NCI-H345 treated with DMSO at 0.1 percent for 48 hours (cell line): Measurements from ENCODE around the gene MEGF8.
"Not testable (repeated sequence)": the region's sequence is repeated elsewhere in the genome, so short reads cannot be mapped to it uniquely, and the experiment has no call there.

Source experiments
- DNase-seq: peaks from one replicate; lab custom pipeline; 2025; ENCODE audit not compliant: unreplicated experiment; lab: John Stamatoyannopoulos, UW

MEGF8 gene

DNA sequence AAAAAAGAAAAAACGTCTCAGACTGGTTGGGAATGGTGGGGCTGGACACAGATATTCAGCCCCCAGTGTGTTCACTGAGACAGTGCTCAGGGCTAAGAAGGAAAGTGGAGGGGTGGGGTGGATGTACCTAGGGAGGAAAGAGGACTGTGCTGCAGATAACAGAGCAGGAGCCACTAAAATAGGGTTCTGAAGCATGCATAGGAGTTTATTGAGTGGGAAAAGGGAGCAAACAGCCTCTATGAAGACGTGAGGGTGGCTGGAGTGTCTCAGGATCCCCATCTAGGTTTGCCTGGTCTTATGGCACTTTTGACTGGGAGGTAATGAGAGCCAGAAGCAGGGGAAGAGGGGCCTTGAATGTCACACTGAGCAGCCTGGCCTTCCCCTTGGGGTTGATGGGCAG, 3.4 kb downstream of the MEGF8 start:
- DNase-seq, result no peak

DNA sequence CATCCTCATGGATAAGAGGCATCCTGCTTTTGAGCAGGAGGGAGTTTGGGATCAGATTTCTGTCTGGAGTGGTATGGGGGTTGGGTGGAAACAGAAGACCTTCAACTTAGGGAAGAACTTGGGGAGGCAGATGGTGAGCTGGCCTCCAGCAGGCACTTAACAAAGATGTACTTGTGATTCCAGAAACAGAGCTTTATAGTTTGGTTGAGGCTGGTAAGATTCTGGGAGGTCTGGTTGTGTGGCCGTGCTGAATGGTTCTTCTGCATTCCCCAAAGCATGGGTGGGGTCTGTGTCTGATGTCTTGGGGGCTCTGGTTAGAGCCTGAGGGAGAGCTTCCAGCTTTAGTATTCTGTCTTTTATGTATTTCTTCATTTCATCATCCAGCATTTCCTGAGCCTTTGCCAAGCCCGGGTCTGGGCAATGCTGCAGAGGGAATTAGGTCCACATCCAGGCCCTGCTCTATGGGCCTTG, 4.8 kb downstream of the MEGF8 start:
- no peak for DNase-seq

DNA sequence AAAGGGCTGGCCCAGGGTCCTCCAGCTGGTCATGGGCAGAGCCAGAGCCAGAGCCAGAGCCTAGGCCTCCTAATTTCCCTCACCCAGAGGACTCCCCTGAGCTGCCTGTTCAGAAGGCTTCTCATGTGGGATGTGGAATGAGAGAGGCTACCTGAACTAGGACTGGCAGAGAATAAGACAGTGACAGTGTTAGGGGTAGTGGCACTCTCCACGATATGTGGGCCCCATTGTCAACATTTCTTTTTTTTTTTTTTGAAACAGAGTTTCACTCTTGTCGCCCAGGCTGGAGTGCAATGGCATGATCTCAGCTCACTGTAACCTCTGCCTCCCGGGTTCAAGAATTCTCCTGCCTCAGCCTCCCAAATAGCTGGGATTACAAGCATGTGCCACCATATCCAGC, 5.9 kb downstream of the MEGF8 start:
- not testable (repeated sequence) for DNase-seq

DNA sequence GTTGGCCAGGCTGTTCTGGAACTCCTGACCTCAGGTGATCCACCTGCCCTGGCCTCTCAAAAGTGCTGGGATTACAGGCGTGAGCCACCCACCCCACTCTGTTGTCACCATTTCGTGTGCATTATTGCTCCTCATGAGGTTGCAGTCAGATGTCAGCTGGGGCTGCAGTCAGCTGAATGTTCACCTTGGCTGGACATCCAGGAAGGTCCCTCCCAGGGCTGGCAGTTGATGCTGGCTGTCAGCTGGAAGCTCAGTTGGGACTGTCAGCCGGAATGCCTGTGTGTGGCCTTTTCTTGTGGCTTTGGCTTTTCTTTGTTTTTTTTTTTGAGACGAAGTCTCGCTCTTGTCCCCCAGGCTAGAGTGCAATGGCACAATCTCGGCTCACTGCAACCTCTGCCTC, 6.6 kb downstream of the MEGF8 start:
- no peak for DNase-seq

DNA sequence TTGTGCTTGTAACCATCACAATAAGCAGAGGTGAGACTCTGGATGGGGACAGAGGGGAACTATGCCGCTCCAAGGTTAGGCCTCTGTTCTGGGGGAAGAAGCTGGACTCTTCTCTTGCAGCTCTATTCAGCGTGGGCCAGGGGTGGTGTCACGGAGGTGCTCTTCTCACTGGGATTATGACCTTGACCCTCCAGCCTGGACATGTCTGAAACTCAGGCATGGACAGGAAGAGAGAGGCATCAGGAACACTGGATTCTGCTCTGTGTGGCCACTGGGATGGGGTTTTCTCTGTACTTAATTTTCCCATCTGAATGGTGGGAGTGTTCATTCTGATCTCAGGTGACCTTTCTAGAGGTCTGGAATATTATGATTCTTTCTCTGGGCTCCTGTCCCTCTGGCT, 7.6 kb downstream of the MEGF8 start:
- no peak for DNase-seq

DNA sequence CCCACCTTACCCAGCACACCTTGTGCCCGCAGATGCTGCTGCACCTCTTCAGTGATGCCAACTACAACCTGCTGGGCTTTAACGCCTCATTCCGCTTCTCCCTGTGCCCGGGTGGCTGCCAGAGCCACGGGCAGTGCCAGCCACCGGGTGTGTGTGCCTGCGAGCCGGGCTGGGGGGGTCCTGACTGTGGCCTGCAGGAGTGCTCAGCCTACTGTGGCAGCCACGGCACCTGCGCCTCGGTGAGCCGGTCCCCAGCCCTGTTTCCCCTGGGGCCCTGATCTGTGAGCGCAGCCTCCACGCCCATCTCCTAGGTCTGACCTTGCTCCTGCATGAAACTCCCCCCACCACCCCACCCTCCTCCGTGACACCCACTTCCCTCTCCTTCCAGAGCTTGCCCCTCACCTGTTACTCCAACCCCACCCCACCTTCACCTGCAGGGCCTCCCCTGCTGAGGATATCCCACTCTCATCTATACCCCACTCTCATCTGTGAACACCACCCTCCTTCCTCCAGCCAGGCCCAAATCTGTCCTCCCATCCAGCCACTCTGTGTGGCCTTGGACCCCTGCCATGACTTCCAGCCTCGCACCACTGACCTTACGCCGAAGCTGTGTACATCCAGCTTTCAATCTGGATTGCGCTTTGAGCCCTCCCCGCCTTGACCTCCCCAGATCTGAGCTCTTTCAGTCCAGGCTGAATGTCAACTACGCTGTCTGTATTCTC, 8.7 kb downstream of the MEGF8 start:
- no peak for DNase-seq

DNA sequence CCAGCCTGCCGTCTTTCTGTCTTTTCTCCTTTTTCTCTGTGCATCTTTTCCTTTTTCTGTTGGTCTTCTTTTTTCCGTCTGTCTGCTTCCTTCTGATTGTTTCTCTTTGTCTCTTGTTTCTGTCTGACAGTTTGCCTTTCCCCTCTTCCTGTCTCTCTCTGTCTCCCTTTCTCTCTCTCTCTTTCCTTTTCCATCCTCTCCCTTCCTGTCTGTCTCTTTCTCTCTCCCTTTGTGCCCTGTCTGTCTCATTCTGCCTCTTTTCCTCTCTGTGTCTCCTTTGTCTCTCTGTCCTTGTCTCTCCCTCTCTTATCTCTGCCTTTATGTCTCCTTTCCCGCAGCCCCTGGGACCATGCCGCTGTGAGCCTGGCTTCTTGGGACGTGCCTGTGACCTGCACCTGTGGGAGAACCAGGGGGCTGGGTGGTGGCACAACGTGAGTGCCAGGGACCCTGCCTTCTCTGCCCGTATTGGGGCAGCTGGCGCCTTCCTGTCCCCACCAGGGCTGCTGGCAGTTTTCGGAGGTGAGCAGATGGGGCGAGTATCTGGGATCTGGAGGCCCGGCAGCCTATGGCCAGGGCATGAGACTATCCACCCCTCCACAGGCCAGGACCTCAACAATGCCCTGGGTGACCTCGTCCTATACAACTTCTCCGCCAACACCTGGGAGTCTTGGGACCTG, 9.4 kb downstream of the MEGF8 start:
- no peak for DNase-seq

DNA sequence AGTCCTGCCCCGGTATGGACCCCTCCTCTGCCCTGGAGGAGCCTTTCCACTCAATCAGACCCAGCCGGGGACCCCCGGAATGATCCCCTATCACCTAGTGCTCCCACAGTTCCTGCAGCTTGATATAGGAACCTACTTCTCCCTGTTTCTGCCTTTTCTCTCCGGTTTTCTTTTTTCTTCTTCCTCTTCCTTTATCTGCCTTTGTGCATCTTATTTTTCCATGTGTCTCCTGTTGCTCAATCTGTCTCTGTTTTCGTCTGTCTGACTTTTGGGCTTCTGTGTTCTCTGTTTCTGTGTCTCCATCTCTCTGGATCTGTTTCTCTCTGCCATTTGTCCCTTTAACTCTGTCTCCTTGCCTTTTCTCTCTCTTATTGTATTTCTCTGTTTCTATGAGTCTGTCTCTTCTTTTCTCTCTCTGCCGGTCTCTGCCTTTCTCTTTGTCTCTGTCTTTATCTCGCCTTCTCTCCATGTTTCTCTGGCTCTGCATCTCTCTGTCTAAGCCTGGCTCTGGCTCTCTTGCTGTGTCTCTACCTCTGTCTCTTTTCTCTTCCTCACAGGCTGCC, 10.0 kb downstream of the MEGF8 start:
- DNase-seq, result no peak

DNA sequence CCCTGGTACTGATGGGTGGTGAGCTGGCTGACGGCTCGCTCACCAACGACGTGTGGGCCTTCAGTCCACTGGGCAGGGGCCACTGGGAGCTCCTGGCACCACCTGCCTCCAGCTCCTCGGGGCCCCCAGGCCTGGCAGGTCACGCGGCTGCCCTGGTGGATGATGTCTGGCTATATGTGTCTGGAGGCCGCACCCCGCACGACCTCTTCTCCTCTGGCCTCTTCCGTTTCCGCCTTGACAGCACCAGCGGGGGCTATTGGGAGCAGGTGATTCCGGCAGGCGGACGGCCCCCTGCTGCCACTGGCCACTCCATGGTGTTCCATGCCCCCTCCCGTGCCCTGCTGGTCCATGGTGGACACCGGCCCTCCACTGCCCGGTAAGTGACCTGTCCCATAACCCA, 10.5 kb downstream of the MEGF8 start:
- DNase-seq, result no peak

DNA sequence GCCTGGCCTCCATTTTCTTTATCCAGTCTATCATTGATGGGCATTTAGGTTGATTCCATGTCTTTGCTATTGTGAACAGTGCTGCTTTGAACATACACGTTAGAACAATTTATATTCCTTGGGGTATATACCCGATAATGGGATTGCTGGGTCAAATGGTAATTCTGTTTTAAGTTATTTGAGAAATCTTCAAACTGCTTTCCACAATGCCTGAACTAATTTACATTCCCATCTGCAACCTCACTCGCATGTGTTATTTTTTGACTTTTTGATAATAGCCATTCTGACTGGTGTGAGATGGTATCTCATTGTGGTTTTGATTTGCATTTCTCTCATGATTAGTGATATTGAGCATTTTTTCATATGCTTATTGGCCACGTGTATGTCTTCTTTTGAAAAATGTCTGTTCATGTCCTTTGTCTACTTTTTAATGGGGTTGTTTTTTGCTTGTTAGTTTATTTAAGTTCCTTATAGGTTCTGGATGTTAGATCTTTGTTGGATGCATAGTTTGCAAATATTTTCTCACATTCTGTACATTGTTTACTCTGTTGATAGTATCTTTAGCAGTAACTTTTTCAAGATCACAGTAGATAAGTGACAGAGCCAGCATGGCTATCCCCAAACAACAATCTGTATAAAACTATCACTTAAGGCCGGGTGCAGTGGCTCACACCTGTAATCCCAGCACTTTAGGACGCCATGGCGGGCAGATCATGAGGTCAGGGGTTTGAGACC, 13.9 kb downstream of the MEGF8 start:
- DNase-seq, result not testable (repeated sequence)

DNA sequence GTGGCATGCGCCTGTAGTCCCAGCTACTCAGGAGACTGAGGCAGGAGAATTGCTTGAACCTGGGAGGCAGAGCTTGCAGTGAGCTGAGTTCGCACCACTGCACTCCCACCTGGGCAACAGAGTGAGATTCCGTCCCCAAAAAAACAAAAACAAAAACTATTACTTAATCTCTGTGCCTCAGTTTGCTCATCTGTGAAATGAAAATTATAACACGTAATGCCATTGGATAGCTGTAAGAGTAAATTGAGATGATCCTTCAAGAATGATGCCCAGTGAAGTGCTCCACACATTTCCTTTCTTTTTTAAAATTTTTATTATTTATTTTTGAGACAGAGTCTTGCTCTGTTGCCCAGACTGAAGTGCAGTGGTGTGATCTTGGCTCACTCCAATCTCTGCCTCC, 14.5 kb downstream of the MEGF8 start:
- not testable (repeated sequence) for DNase-seq

DNA sequence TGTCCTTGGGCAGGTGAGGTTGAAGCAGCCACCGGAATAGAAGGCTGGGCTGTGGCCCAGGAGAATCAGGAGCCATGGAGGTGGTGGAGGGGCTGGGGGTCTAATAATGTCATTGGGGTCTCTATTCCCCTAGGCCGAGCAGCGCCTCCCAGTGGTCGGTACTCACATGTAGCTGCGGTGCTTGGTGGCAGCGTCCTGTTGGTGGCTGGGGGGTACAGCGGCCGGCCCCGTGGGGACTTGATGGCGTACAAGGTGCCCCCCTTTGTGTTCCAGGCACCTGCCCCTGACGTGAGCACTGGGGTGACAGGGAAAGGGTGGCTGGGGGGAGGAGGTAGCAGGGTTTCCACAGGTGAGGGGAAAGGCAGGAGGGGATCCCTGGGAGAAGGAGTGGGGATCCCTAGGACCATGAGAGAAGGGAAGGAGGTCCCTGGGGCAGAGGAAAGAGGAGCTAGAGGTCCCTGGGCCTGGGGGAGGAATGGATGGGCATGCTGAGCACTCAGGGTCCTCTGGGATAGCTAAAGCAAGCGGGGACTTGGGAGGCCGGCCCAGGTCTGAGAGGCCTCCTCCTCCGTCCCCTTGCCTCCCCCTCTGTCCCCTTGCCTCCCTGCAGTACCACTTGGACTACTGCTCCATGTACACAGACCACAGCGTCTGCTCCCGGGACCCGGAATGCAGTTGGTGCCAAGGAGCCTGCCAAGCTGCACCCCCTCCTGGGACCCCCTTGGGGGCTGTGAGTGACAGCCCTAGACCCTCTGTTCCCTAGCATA, 18.1 kb downstream of the MEGF8 start:
- no peak for DNase-seq

DNA sequence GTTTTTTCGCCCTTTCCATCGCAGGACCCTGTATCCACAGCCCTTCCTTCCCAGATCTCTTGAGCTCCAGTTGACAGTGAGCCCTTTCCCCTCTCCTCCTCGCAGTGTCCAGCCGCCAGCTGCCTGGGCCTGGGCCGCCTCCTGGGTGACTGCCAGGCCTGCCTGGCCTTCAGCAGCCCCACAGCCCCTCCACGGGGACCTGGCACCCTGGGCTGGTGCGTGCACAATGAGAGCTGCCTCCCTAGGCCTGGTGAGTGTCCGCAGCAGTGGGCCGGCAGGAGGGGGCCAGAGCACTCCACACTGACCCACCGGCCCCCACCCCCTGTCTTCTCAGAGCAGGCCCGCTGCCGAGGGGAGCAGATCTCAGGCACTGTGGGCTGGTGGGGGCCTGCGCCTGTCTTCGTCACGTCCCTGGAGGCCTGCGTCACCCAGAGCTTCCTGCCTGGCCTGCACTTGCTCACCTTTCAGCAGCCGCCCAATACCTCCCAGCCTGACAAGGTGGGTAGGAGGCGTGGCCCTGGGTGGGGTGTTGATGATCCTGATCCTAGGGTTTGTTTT, 19.0 kb downstream of the MEGF8 start:
- DNase-seq, result no peak

DNA sequence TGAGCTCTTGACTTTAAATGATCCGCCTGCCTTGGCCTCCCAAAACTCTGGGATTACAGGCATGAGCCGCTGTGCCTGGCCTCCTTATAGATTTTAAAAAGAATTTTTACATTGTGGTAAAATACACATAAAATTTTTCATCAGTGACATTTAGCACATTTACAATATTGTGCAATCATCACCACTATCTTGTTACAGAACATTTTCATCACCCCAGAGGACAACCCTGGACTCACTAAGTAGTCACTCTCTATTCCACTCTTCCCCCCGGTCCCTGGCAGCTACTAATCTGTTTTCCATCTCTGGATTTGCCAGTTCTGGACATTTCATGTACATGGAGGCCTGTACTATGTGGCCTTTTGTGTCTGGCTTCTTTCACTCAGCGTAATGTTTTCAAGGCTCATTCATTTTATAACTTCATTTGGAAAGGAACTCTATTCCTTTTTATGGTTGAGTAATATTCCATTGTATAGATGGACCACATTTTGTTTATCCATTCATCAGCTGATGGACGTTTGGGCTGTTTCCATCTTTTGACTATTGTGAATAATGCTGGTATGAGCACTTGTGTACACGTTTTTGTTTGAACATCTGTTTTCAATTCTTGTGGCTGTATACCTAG, 19.9 kb downstream of the MEGF8 start:
- no peak for DNase-seq

DNA sequence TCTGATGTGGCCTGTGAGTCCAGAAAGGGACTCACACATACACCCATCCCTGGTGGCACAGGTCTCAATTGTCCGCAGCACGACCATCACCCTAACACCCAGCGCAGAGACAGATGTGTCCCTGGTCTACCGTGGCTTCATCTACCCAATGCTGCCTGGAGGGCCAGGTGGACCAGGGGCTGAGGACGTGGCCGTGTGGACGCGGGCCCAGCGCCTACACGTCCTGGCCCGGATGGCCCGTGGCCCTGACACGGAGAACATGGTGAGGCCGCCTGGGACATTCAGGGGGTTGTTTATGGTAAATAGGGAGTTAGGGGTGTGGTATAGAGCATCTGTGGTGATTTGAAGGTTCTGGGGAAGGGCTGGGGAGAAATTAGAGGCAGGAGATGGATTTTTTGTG, 22.8 kb downstream of the MEGF8 start:
- no peak for DNase-seq

DNA sequence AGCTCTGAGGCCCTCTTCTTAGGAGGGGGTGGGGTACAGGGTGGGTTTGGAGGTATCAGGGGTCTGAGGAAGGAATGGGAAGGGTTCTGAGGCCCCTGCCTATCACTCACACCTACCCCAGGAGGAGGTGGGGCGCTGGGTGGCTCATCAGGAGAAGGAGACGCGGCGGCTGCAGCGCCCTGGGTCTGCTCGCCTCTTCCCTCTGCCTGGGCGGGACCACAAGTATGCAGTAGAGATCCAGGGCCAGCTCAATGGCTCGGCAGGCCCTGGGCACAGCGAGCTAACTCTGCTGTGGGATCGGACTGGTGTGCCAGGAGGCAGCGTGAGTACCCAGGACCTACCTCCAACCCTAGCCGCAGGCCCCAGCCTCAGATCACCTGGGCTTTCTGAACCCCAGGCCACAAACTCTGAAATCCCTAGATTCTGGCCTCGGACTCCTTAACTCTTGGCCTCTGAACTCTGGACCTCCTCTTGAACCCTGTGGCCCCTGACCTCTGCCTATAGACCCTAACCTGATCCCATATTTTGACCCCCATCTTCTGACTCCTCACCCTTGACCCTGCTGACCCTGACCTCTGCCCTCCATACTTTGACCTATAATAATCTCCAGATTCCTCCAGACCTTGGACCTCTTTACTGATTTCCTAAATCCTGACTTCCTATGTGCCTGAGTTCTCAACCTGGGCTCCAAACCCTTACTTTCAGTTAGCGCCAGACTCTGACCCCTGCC, 24.1 kb downstream of the MEGF8 start:
- DNase-seq, result no peak

DNA sequence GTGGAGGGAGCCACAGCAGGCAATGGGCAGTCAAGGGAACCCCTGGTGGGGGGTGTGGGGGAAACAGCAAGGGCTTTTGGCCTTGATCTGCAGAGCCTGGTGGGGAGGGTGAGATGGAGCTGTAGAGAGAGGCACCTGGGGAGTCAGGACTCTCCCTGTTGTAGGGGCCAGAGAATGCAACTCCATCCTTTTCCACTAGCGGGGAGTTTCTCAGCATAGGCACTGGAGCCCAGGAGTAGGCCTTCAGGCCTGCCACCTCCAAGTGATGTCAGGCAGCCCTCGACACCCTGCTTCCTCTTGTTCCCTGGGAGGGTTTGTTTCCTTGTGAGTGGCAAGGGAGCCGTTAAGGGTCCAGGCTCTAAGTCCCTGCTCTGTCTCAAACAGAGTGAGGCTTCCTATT, 25.0 kb downstream of the MEGF8 start:
- no peak for DNase-seq

DNA sequence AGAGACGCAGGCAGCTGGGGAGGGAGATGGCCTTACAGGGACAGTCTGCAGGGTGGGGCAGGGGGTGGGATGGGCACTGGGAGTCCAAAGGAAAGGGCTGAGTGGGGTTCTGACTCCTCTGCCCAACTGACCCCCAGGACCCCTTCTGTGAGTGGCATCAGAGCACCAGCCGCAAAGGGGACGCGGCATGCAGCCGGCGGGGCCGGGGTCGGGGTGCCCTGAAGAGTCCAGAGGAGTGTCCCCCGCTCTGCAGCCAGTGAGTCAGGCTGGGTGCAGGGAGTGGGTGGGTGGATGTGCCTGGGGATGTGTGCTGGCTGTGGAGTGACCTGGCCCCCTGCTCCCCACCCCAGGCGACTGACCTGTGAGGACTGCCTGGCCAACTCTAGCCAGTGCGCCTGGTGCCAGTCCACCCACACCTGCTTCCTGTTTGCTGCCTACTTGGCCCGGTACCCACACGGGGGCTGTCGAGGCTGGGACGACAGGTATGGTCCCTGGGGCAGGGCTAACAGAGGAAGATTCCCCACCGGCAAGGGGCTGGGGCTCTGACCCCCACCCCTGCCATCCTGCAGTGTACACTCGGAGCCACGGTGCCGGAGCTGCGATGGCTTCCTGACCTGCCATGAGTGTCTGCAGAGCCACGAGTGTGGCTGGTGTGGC, 25.8 kb downstream of the MEGF8 start:
- DNase-seq, result no peak
